OCI-LY1 (cell line): ENCODE data around the gene PNMA1.

Experiments used
- H2AFZ ChIP-seq: fragments of 200-600 bp; sonication (generic), shearing (Covaris generic); 2 replicates; pipeline ENCODE4 v1.6.0; 2014; ENCODE audit warnings: antibody characterized with exemption, mild to moderate bottlenecking, low read length
- H3F3A ChIP-seq: fragments of 200-600 bp; sonication (generic), shearing (Covaris generic); 2 replicates; pipeline ENCODE4 v1.6.0; 2014; ENCODE audit warnings: mild to moderate bottlenecking, antibody characterized with exemption, low read length, moderate library complexity; ENCODE audit not compliant: insufficient read depth
- H3K27ac ChIP-seq: fragments of 200-600 bp; sonication (generic); 2 replicates; pipeline ENCODE4 v1.5.1; 2014; ENCODE audit warnings: low read length, mixed run types, mild to moderate bottlenecking, low read depth; ENCODE audit not compliant: poor library complexity, severe bottlenecking
- H3K27me3 ChIP-seq: fragments of 200-600 bp; sonication (generic); 2 replicates; pipeline ENCODE4 v1.6.0; 2014; ENCODE audit warnings: antibody characterized with exemption, mild to moderate bottlenecking, low read length, moderate library complexity; ENCODE audit not compliant: insufficient read depth
- H3K36me3 ChIP-seq: fragments of 200-600 bp; sonication (generic); 2 replicates; pipeline ENCODE4 v1.6.1; 2014; ENCODE audit warnings: mild to moderate bottlenecking, antibody characterized with exemption, low read length, moderate library complexity, mixed read lengths; ENCODE audit not compliant: insufficient read depth
- H3K4me1 ChIP-seq: fragments of 200-600 bp; sonication (generic); 2 replicates; pipeline ENCODE4 v1.5.1; 2014; ENCODE audit warnings: mild to moderate bottlenecking, low read length, moderate library complexity; ENCODE audit not compliant: insufficient read depth, severe bottlenecking
- H3K4me2 ChIP-seq: fragments of 200-600 bp; sonication (generic), shearing (Covaris generic); 2 replicates; pipeline ENCODE4 v1.6.1; 2014; ENCODE audit warnings: low read length
- H3K4me3 ChIP-seq: fragments of 200-600 bp; sonication (generic); 2 replicates; pipeline ENCODE4 v1.5.1; 2014; ENCODE audit warnings: low read length, low read depth, mild to moderate bottlenecking, mixed read lengths; ENCODE audit not compliant: poor library complexity, severe bottlenecking
- H3K79me2 ChIP-seq: fragments of 200-600 bp; shearing (Covaris generic); 2 replicates; pipeline ENCODE4 v1.6.1; 2016; ENCODE audit warnings: mixed run types, low read length, mixed read lengths; ENCODE audit not compliant: insufficient read depth
- H3K9ac ChIP-seq: fragments of 200-600 bp; sonication (generic), shearing (Covaris generic); 2 replicates; pipeline ENCODE4 v1.6.1; 2014; ENCODE audit warnings: mild to moderate bottlenecking, low read length, mixed read lengths
- H3K9me2 ChIP-seq: fragments of 200-600 bp; sonication (generic), shearing (Covaris generic); 2 replicates; pipeline ENCODE4 v1.6.1; 2014; ENCODE audit warnings: low read depth, mild to moderate bottlenecking, low read length, mixed read lengths
- H3K9me3 ChIP-seq: fragments of 200-600 bp; shearing (Covaris generic); 2 replicates; pipeline ENCODE4 v1.6.1; 2014; ENCODE audit warnings: low read length, mixed read lengths
- H4K20me1 ChIP-seq: fragments of 200-600 bp; sonication (generic), shearing (Covaris generic); 2 replicates; pipeline ENCODE4 v1.6.0; 2016; ENCODE audit warnings: mild to moderate bottlenecking, low read length; ENCODE audit not compliant: insufficient read depth
- CTCF ChIP-seq: fragments of 200-600 bp; sonication (generic), shearing (Covaris generic); IDR thresholded peaks from 2 replicates; pipeline ENCODE4 v1.5.1; 2017; ENCODE audit warnings: mild to moderate bottlenecking, antibody characterized with exemption, low read length, moderate library complexity, mixed read lengths
- EZH2 ChIP-seq: fragments of 200-600 bp; sonication (generic), shearing (Covaris generic); IDR thresholded peaks from 2 replicates; pipeline ENCODE4 v1.8.0; 2017; ENCODE audit warnings: borderline replicate concordance, mixed run types, mild to moderate bottlenecking, antibody characterized with exemption, low read length, moderate library complexity, mixed read lengths

PNMA1 gene

GRCh38 chr14:73719791-73720190, 5.6 kb upstream of the PNMA1 start:
- no peaks in the 10 kb centered on the region for H4K20me1 ChIP-seq
- peaks cover 87% of the 10 kb centered on the region for H3K36me3 ChIP-seq
- no peaks in the 10 kb centered on the region for H3K27me3 ChIP-seq
- TF ChIP-seq CTCF: no peak
- TF ChIP-seq EZH2: no peak
- no peak overlapping the region for H3K27ac ChIP-seq
- no peaks in the 10 kb centered on the region for H3K9me2 ChIP-seq
- no peak overlapping the region for H2AFZ ChIP-seq
- H3K4me2 ChIP-seq: no peak overlapping the region
- H3K4me1 ChIP-seq: peaks cover 1% of the 10 kb centered on the region
- no peak overlapping the region for H3K9ac ChIP-seq
- H3K9me3 ChIP-seq: no peaks in the 10 kb centered on the region
- H3F3A ChIP-seq: peaks cover 13% of the 10 kb centered on the region
- H3K4me3 ChIP-seq: no peak overlapping the region
- H3K79me2 ChIP-seq: no peaks in the 10 kb centered on the region

- no peaks in the 10 kb centered on the region for H3K27me3 ChIP-seq
- H3K36me3 ChIP-seq: peaks cover 83% of the 10 kb centered on the region
- H3K79me2 ChIP-seq: no peaks in the 10 kb centered on the region
- no peak overlapping the region for H3K4me3 ChIP-seq
- peaks cover 5% of the 10 kb centered on the region for H3K4me1 ChIP-seq
- no peaks in the 10 kb centered on the region for H4K20me1 ChIP-seq
- H3K9me3 ChIP-seq: no peaks in the 10 kb centered on the region
- no peaks in the 10 kb centered on the region for H3K9me2 ChIP-seq
- no peak overlapping the region for H3K27ac ChIP-seq
- peaks cover 16% of the 10 kb centered on the region for H3F3A ChIP-seq
- H3K4me2 ChIP-seq: no peak overlapping the region
- H3K9ac ChIP-seq: no peak overlapping the region
- TF ChIP-seq CTCF (no peak), EZH2 (no peak)
- H2AFZ ChIP-seq: no peak overlapping the region
Observed at GRCh38 chr14:73719361-73719760, 5.2 kb upstream of the PNMA1 start.

DNA sequence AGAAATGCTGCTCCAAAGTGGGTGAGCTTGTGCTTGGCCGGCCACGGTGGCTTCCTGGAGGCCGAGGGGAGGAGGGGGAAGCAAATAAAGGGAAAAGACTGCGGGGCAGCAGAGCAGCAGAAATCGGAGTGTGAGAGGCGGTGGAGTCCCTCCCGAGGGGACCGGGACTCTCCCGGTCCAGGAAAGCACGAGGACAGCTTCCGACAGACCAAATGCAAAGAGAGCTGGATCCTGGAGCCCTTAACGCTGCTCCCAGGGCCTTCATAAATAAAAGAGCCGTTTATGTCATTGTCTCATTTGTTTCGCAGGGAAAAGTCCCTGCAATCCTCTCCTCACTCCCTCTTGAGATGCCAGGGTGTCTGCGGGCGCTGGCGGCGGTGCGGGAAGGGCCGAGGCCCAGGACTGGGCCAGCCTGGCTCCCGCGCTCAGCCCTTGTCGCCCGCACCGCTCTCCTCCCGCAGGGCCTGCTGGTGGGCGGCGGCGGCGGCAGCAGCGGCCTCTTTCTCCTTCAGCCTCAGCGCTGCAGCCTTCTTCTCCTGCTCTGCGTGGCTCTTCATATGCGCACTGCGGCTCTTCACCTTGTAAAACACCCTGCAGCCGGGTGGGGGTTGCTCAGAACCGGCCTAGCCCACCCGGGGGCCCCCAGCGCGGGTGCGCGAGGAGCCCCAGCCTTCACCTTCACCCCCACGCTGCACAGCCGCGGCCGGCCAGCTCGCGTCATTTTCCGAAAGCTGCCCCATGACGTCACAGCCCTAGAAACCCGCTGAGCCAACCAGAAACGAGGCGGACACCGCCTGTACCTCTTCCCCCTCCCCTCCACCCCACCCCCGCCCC, 4.5 kb upstream of the PNMA1 start:
- H2AFZ ChIP-seq: no peak overlapping the region
- no peak overlapping the region for H3K4me3 ChIP-seq
- no peak overlapping the region for H3K27ac ChIP-seq
- no peaks in the 10 kb centered on the region for H3K27me3 ChIP-seq
- no peak overlapping the region for H3K9ac ChIP-seq
- H3F3A ChIP-seq: peaks cover 16% of the 10 kb centered on the region
- H3K9me2 ChIP-seq: no peaks in the 10 kb centered on the region
- H3K4me1 ChIP-seq: peaks cover 6% of the 10 kb centered on the region
- no peaks in the 10 kb centered on the region for H3K9me3 ChIP-seq
- TF ChIP-seq EZH2 (no peak), CTCF (no peak)
- H3K79me2 ChIP-seq: no peaks in the 10 kb centered on the region
- H3K36me3 ChIP-seq: peaks cover 76% of the 10 kb centered on the region
- no peaks in the 10 kb centered on the region for H4K20me1 ChIP-seq
- no peak overlapping the region for H3K4me2 ChIP-seq
